Activated CD8-positive, alpha-beta T cell treated with anti-CD3 and anti-CD28 coated beads, Interleukin-2, amount 10 ng/mL, durations not matched to agents 7 days and 5 days (primary cell): Measurements from ENCODE around the gene PCDHA5. TPM values are rescaled to one million over a fixed set of nuclear protein-coding genes. Genes with fewer than 3 reads are reported as not detected.
"Not testable (repeated sequence)": the region's sequence is repeated elsewhere in the genome, so short reads cannot be mapped to it uniquely, and the experiment has no call there.

ENCODE experiments used
- ATAC-seq: fragments of 150-1000 bp; cut with Tn5 transposase; one replicate; pipeline ENCODE4 v1.10.0; 2021; ENCODE audit warnings: moderate library complexity
- CTCF ChIA-PET: fragments of 350-600 bp; sonication (Branson Sonifier 250); formaldehyde crosslinking; loops from one replicate; lab custom pipeline; 2021; ENCODE audit warnings: antibody characterized with exemption; lab: Charles Lee
- POLR2A ChIA-PET: fragments of 350-600 bp; sonication (Branson Sonifier 250); formaldehyde crosslinking; loops from one replicate; lab custom pipeline; 2021; ENCODE audit warnings: antibody characterized with exemption; lab: Charles Lee
- DNase-seq: peaks from one replicate; pipeline ENCODE4 v3.0.0-alpha.2; 2020
- H3K27ac Mint-ChIP-seq: one replicate; pipeline ENCODE4 v1.8.0; 2021; ENCODE audit warnings: mild to moderate bottlenecking, mixed read lengths
- H3K27me3 Mint-ChIP-seq: one replicate; pipeline ENCODE4 v1.8.0; 2021; ENCODE audit warnings: low read depth, mixed read lengths
- H3K36me3 Mint-ChIP-seq: one replicate; pipeline ENCODE4 v1.8.0; 2021; ENCODE audit warnings: low read depth, mixed read lengths
- H3K4me1 Mint-ChIP-seq: one replicate; pipeline ENCODE4 v1.8.0; 2021; ENCODE audit warnings: low read depth, mixed read lengths
- H3K4me3 Mint-ChIP-seq: one replicate; pipeline ENCODE4 v1.8.0; 2021; ENCODE audit warnings: mild to moderate bottlenecking, mixed read lengths
- H3K9me3 Mint-ChIP-seq: one replicate; pipeline ENCODE4 v1.8.0; 2022; ENCODE audit warnings: mixed read lengths; ENCODE audit not compliant: insufficient read depth
- total RNA-seq, 2 experiments: library from RNA; stranded (reverse); gene quantifications; one replicate each; pipeline ENCODE4 v1.2.3, GENCODE V29; 2021

PCDHA5 gene
- total RNA-seq, 2 experiments from 2014 or later: not detected

DNA sequence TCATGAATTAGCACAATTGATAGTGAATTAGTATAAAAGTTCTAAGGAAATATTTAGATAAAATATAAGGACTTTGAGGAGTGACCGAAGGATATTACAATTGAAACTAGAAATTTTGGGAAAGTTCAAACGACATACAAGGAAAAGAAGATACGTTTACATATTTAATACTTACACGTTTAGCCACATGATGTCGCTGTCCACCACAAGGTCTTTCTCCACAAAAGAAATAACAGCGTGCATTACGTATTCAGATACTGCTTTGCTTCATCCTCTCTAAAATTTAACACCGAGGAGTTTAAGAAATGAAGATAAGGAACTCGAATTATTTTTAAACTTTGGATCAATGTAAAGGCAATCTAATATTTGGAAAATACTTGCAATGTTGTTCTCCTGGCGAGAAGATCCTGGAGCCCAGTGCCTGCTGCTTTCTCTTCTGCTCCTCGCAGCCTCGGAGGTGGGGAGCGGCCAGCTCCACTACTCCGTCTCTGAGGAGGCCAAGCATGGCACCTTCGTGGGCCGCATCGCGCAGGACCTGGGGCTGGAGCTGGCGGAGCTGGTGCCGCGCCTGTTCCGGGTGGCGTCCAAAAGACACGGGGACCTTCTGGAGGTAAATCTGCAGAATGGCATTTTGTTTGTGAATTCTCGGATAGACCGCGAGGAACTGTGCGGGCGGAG, 20.5 kb upstream of the PCDHA5 start, which contains the start of gene PCDHA3:
PCDHA3 (plus strand) TSS at position 242 of the 678 bp plus-strand sequence.
- DNase-seq (no peak), ATAC-seq (no peak)
- POLR2A ChIA-PET: no interaction called here
- peaks cover under 1% of the 10 kb centered on the region for H3K27me3 Mint-ChIP-seq
- peaks cover 31% of the 10 kb centered on the region for H3K9me3 Mint-ChIP-seq
- no peaks in the 10 kb centered on the region for H3K36me3 Mint-ChIP-seq
- no peaks in the 10 kb centered on the region for H3K4me1 Mint-ChIP-seq
- H3K4me3 Mint-ChIP-seq: peak within 1 kb of the TSS; percentile 15
- CTCF ChIA-PET: no interaction called here
- H3K27ac Mint-ChIP-seq: no peak within 1 kb of the TSS

DNA sequence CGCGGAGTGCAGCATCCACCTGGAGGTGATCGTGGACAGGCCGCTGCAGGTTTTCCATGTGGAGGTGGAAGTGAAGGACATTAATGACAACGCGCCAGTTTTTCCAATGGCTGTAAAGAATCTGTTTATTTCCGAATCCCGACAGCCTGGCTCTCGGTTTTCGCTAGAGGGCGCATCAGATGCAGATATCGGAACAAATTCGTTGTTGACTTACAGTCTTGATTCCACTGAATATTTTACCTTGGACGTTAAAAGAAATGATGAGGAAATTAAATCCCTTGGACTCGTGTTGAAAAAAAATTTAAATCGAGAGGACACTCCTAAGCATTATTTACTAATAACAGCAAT, 19.9 kb upstream of the PCDHA5 start:
- peaks cover 2% of the 10 kb centered on the region for H3K27me3 Mint-ChIP-seq
- CTCF ChIA-PET: no interaction called here

DNA sequence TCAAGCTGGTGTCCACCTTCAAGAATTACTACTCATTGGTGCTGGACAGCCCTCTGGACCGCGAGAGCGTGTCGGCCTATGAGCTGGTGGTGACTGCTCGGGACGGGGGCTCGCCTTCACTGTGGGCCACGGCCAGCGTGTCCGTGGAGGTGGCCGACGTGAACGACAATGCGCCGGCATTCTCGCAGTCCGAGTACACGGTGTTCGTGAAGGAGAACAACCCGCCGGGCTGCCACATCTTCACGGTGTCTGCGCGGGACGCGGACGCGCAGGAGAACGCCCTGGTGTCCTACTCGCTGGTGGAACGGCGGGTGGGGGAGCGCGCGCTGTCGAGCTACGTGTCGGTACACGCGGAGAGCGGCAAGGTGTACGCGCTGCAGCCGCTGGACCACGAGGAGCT, 19.0 kb upstream of the PCDHA5 start:
- not testable (repeated sequence) for H3K4me1 Mint-ChIP-seq, DNase-seq

More for the DNA sequence above, 19.9 kb upstream of the PCDHA5 start:
- Mint-ChIP-seq H3K36me3 (no peaks in the 10 kb centered on the region), H3K4me1 (no peaks in the 10 kb centered on the region), H3K9me3 (peaks cover 31% of the 10 kb centered on the region), H3K27ac (no peak overlapping the region), H3K4me3 (no peak overlapping the region)
- ATAC-seq (no peak), DNase-seq (no peak)
- POLR2A ChIA-PET: no interaction called here

DNA sequence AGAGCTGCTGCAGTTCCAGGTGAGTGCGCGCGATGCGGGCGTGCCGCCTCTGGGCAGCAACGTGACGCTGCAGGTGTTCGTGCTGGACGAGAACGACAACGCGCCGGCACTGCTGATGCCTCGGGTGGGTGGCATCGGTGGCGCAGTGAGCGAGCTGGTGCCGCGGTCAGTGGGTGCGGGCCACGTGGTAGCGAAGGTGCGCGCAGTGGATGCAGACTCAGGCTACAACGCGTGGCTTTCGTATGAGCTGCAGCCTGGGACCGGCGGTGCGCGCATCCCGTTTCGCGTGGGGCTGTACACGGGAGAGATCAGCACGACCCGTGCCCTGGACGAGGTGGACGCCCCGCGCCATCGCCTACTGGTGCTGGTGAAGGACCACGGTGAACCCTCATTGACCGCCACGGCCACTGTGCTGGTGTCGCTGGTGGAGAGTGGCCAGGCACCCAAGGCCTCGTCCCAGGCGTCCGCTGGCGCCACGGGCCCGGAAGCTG, 18.6 kb upstream of the PCDHA5 start:
- no peaks in the 10 kb centered on the region for H3K4me1 Mint-ChIP-seq

More for the DNA sequence above, 19.0 kb upstream of the PCDHA5 start:
- H3K4me3 Mint-ChIP-seq, H3K27me3 Mint-ChIP-seq, H3K27ac Mint-ChIP-seq, POLR2A ChIA-PET, ATAC-seq, H3K36me3 Mint-ChIP-seq, CTCF ChIA-PET: not testable (repeated sequence)
- peaks cover 32% of the 10 kb centered on the region for H3K9me3 Mint-ChIP-seq

DNA sequence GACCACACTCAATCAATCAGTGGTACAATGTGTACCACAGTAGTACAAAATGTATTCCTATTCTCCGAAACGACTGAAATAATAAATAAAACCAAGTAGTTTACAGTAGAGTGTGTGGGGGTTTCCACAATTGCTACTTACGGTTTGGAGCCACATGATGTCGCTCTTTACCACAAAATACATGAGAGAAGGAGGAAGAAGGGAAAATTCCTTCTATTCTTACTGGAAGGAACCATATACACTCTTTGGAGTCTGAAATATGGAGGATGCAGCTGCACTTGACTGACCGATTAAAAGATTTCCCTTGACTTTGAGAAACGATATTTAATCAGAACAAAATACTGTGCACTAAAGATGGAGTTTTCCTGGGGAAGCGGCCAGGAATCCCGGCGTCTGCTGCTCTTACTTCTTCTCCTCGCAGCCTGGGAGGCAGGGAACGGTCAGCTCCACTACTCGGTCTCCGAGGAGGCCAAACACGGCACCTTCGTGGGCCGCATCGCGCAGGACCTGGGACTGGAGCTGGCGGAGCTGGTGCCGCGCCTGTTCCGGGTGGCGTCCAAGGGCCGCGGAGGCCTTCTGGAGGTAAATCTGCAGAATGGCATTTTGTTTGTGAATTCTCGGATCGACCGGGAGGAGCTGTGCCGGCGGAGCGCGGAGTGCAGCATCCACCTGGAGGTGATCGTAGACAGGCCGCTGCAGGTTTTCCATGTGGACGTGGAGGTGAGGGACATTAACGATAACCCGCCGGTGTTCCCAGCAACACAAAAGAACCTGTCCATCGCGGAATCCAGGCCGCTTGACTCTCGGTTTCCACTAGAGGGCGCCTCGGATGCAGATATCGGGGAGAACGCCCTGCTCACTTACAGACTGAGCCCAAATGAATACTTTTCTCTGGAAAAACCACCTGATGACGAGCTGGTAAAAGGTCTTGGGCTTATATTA, 14.3 kb upstream of the PCDHA5 start, which contains the start of gene PCDHA4:
PCDHA4 (plus strand) TSS at position 235 of the 942 bp plus-strand sequence.
- POLR2A ChIA-PET: no interaction called here
- Mint-ChIP-seq H3K36me3 (peaks cover 2% of the 10 kb centered on the region), H3K4me3 (no peak within 1 kb of the TSS), H3K4me1 (no peaks in the 10 kb centered on the region), H3K27me3 (peaks cover 2% of the 10 kb centered on the region), H3K9me3 (peaks cover 21% of the 10 kb centered on the region), H3K27ac (no peak within 1 kb of the TSS)
- CTCF ChIA-PET: interaction anchor here (0.7 to 1.7 kb wide), 3 partner anchors 13 to 62 kb away, joined by 3 to 6 read pairs (median 3); partner anchors contain the start of gene PCDHA5
- no peak for ATAC-seq
- no peak for DNase-seq

More for the DNA sequence above, 18.6 kb upstream of the PCDHA5 start:
- Mint-ChIP-seq H3K27ac (no peak overlapping the region), H3K36me3 (no peaks in the 10 kb centered on the region), H3K4me3 (no peak overlapping the region), H3K9me3 (peaks cover 34% of the 10 kb centered on the region), H3K27me3 (peaks cover 2% of the 10 kb centered on the region)
- POLR2A ChIA-PET: no interaction called here
- ATAC-seq (no peak), DNase-seq (no peak)
- CTCF ChIA-PET: no interaction called here

DNA sequence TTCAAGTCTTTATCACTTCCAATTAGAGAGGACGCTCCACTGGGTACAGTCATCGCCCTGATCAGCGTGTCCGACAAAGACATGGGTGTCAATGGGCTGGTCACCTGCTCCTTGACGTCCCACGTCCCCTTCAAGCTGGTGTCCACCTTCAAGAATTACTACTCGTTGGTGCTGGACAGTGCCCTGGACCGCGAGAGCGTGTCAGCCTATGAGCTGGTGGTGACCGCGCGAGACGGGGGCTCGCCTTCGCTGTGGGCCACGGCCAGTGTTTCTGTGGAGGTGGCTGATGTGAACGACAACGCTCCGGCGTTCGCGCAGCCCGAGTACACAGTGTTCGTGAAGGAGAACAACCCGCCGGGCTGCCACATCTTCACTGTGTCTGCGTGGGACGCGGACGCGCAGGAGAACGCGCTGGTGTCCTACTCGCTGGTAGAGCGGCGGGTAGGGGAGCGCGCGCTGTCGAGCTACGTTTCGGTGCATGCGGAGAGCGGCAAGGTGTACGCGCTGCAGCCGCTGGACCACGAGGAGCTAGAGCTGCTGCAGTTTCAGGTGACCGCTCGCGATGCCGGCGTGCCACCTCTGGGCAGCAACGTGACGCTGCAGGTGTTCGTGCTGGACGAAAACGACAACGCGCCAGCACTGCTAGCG, 13.0 kb upstream of the PCDHA5 start:
- H3K27me3 Mint-ChIP-seq, H3K36me3 Mint-ChIP-seq, H3K4me3 Mint-ChIP-seq, H3K27ac Mint-ChIP-seq, POLR2A ChIA-PET, H3K4me1 Mint-ChIP-seq, DNase-seq, ATAC-seq: not testable (repeated sequence)
- peaks cover 29% of the 10 kb centered on the region for H3K9me3 Mint-ChIP-seq
- CTCF ChIA-PET: interaction anchor here (0.7 to 1.7 kb wide), 2 partner anchors 12 to 13 kb away, joined by 3 to 6 read pairs; partner anchors contain the start of gene PCDHA5

DNA sequence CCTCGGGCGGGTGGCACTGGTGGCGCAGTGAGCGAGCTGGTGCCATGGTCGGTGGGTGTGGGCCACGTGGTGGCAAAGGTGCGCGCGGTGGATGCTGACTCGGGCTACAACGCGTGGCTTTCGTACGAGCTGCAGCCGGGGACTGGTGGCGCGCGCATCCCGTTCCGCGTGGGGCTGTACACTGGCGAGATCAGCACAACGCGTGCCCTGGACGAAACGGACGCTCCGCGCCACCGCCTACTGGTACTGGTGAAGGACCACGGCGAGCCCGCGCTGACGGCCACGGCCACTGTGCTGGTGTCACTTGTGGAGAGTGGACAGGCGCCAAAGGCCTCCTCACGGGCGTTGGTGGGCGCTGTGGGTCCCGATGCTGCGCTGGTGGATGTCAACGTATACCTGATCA, 12.5 kb upstream of the PCDHA5 start:
- Mint-ChIP-seq H3K36me3 (peaks cover 2% of the 10 kb centered on the region), H3K9me3 (peaks cover 31% of the 10 kb centered on the region), H3K4me1 (no peaks in the 10 kb centered on the region), H3K27ac (no peak overlapping the region), H3K27me3 (peaks cover 5% of the 10 kb centered on the region), H3K4me3 (no peak overlapping the region)
- CTCF ChIA-PET: no interaction called here
- DNase-seq (no peak), ATAC-seq (no peak)
- POLR2A ChIA-PET: no interaction called here

DNA sequence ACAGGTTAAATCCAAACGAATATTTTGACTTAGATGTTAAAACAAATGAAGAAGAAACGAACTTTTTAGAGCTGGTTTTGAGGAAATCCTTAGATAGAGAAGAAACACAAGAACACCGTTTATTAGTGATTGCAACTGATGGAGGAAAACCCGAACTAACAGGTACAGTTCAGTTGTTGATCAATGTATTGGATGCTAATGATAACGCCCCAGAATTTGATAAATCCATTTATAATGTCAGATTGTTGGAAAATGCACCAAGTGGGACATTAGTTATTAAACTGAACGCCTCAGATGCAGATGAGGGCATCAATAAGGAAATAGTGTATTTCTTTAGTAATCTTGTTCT, 842 bp downstream of the PCDHA5 start:
- POLR2A ChIA-PET: no interaction called here
- Mint-ChIP-seq H3K4me3 (no peak overlapping the region), H3K27me3 (no peaks in the 10 kb centered on the region), H3K36me3 (peaks cover 2% of the 10 kb centered on the region), H3K27ac (no peak overlapping the region), H3K9me3 (peaks cover 17% of the 10 kb centered on the region), H3K4me1 (no peaks in the 10 kb centered on the region)
- DNase-seq: no peak
- no peak for ATAC-seq
- CTCF ChIA-PET: no interaction called here

DNA sequence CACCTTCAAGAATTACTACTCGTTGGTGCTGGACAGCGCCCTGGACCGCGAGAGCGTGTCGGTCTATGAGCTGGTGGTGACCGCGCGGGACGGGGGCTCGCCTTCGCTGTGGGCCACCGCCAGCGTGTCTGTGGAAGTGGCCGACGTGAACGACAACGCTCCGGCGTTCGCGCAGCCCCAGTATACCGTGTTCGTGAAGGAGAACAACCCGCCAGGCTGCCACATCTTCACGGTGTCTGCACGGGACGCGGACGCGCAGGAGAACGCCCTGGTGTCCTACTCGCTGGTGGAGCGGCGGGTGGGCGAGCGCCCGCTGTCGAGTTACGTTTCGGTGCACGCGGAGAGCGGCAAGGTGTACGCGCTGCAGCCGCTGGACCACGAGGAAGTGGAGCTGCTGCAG, 1.6 kb downstream of the PCDHA5 start:
- H3K4me1 Mint-ChIP-seq, CTCF ChIA-PET, H3K4me3 Mint-ChIP-seq, H3K36me3 Mint-ChIP-seq, ATAC-seq, H3K27ac Mint-ChIP-seq, DNase-seq, POLR2A ChIA-PET, H3K27me3 Mint-ChIP-seq: not testable (repeated sequence)
- peaks cover 24% of the 10 kb centered on the region for H3K9me3 Mint-ChIP-seq

DNA sequence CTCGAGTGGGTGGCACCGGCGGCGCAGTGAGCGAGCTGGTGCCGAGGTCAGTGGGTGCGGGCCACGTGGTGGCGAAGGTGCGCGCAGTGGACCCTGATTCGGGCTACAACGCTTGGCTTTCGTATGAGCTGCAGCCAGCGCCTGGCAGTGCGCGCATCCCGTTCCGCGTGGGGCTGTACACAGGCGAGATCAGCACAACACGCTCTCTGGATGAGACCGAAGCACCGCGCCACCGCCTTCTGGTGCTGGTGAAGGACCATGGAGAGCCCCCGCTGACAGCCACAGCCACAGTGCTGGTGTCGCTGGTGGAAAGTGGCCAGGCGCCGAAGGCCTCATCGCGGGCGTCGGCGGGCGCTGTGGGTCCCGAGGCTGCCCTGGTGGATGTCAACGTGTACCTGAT, 2.1 kb downstream of the PCDHA5 start:
- no peak for ATAC-seq
- Mint-ChIP-seq H3K27ac (no peak overlapping the region), H3K27me3 (no peaks in the 10 kb centered on the region), H3K36me3 (peaks cover 7% of the 10 kb centered on the region), H3K9me3 (peaks cover 29% of the 10 kb centered on the region), H3K4me3 (no peak overlapping the region), H3K4me1 (no peaks in the 10 kb centered on the region)
- ChIA-PET POLR2A (no interaction called here), CTCF (no interaction called here)
- no peak for DNase-seq

DNA sequence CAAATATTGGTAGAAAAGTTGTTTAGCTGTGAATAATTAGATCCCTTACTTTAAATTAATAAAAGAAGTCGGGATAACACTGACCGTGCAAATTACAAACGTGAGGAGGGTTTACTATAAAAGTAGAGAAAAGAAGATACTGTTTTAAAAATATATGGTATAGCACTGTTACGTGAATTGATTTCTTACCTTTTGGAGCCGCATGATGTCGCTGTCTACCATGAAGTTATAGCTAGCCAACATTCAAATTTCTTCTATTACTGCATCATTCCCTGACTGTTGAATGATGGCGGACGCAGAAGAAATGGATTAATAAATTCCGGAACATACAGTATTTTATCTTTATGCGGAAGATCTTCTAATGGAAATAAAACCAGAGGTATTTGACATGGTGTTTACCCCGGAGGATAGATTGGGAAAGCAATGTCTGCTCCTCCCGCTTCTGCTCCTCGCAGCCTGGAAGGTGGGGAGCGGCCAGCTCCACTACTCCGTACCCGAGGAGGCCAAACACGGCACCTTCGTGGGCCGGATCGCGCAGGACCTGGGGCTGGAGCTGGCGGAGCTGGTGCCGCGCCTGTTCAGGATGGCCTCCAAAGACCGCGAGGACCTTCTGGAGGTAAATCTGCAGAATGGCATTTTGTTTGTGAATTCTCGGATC, 6.4 kb downstream of the PCDHA5 start, which contains the start of gene PCDHA6:
PCDHA6 (plus strand) TSS at position 257 of the 658 bp plus-strand sequence; CDS start at position 389, 132 bp downstream.
- ATAC-seq: no peak
- no peak for DNase-seq
- no peaks in the 10 kb centered on the region for H3K4me1 Mint-ChIP-seq
- no peak within 1 kb of the TSS for H3K27ac Mint-ChIP-seq
- peak within 1 kb of the TSS; percentile 23 for H3K4me3 Mint-ChIP-seq
- CTCF ChIA-PET: no interaction called here
- POLR2A ChIA-PET: no interaction called here
- no peaks in the 10 kb centered on the region for H3K27me3 Mint-ChIP-seq
- peaks cover 11% of the 10 kb centered on the region for H3K36me3 Mint-ChIP-seq
- H3K9me3 Mint-ChIP-seq: peaks cover 24% of the 10 kb centered on the region
